H1 (cell line): Measurements from ENCODE around the gene RETREG1. TPM values are rescaled to one million over a fixed set of nuclear protein-coding genes. Genes with fewer than 3 reads are reported as not detected.

Source experiments
- CTCF ChIA-PET: fragments of 300-600 bp; sonication (Branson Sonifier 250); formaldehyde crosslinking; loops from one replicate; lab custom pipeline; 2021; ENCODE audit not compliant: partially characterized antibody; lab: Charles Lee
- POLR2A ChIA-PET: fragments of 300-600 bp; sonication (Branson Sonifier 250); formaldehyde crosslinking; loops from one replicate; lab custom pipeline; 2021; ENCODE audit warnings: inconsistent platforms; ENCODE audit not compliant: partially characterized antibody; lab: Charles Lee
- DNase-seq, 2 experiments: peaks; one replicate each; pipeline versions ENCODE4 v3.0.0 to v3.0.0-alpha.2; 2010 to 2022; ENCODE audit warnings: low spot score in 2 of 2, low read depth in 1 of 2, mixed read lengths in 1 of 2
- FAIRE-seq: peaks from 2 replicates; lab custom pipeline; 2011; peaks lifted over from hg19 to GRCh38; lab: Jason Lieb, UNC
- H2AFZ ChIP-seq: 2 replicates; pipeline ENCODE4 v1.8.1; 2012; ENCODE audit warnings: low read length, inconsistent platforms
- H2AK5ac ChIP-seq: 2 replicates; pipeline ENCODE4 v1.6.1; 2013; ENCODE audit warnings: low read depth, low read length
- H2BK120ac ChIP-seq: replicated peaks from 2 replicates; pipeline ENCODE3; 2013; ENCODE audit warnings: low read depth, low read length, inconsistent platforms
- H2BK12ac ChIP-seq: 2 replicates; pipeline ENCODE4 v1.6.1; 2013; ENCODE audit warnings: low read depth, low read length
- H2BK15ac ChIP-seq: 2 replicates; pipeline ENCODE4 v1.6.1; 2013; ENCODE audit warnings: low read length
- H2BK20ac ChIP-seq: 2 replicates; pipeline ENCODE4 v1.6.1; 2013; ENCODE audit warnings: low read length
- H2BK5ac ChIP-seq: 2 replicates; pipeline ENCODE4 v1.6.1; 2013; ENCODE audit warnings: low read depth, low read length
- H3K14ac ChIP-seq: 2 replicates; pipeline ENCODE4 v1.6.1; 2013; ENCODE audit warnings: inconsistent platforms; ENCODE audit not compliant: insufficient read length
- H3K18ac ChIP-seq: 2 replicates; pipeline ENCODE4 v1.6.1; 2013; ENCODE audit warnings: low read length; ENCODE audit errors: extremely low read depth
- H3K23ac ChIP-seq: 2 replicates; pipeline ENCODE4 v1.6.1; 2013; ENCODE audit warnings: inconsistent platforms; ENCODE audit not compliant: insufficient read length
- H3K23me2 ChIP-seq: 2 replicates; pipeline ENCODE4 v1.6.1; 2013; ENCODE audit warnings: low read depth, low read length
- H3K27ac ChIP-seq: 2 replicates; pipeline ENCODE4 v1.6.1; 2011; ENCODE audit warnings: low read depth, low read length, inconsistent platforms
- H3K27me3 ChIP-seq, 4 experiments: replicated peaks in 1 of 4; 1 replicate in 1 of 4; 2 replicates in 3 of 4; pipeline versions ENCODE4 v1.6.1 to v1.8.1; 2011 to 2013; ENCODE audit warnings: low read length in 3 of 4, mild to moderate bottlenecking in 3 of 4, inconsistent platforms in 2 of 4, mixed read lengths in 2 of 4, moderate library complexity in 1 of 4; ENCODE audit not compliant: control insufficient read depth in 3 of 4, insufficient read depth in 3 of 4; ENCODE audit errors: extremely low read depth in 1 of 4
- H3K36me3 ChIP-seq, 4 experiments: 2 replicates each; pipeline versions ENCODE4 v1.6.1 to v1.8.1; 2011 to 2013; ENCODE audit warnings: mild to moderate bottlenecking in 4 of 4, low read length in 3 of 4, moderate library complexity in 2 of 4, control low read depth in 1 of 4, inconsistent platforms in 1 of 4; ENCODE audit not compliant: insufficient read depth in 4 of 4, control insufficient read depth in 2 of 4
- H3K4ac ChIP-seq: replicated peaks from 2 replicates; pipeline ENCODE3; 2013; ENCODE audit warnings: low read length, low read depth, mixed read lengths, inconsistent platforms; ENCODE audit not compliant: insufficient read length
- H3K4me1 ChIP-seq, 4 experiments: replicated peaks in 1 of 4; 1 replicate in 1 of 4; 2 replicates in 3 of 4; pipeline versions ENCODE4 v1.6.1 to v1.8.1; 2011 to 2013; ENCODE audit warnings: low read length in 3 of 4, inconsistent platforms in 2 of 4, mixed read lengths in 1 of 4; ENCODE audit not compliant: insufficient read depth in 4 of 4, control insufficient read depth in 3 of 4
- H3K4me2 ChIP-seq, 2 experiments: 2 replicates each; pipeline versions ENCODE4 v1.6.1 to v1.8.1; 2011 to 2013; ENCODE audit warnings: low read depth in 2 of 2, low read length in 2 of 2, control low read depth in 1 of 2, inconsistent platforms in 1 of 2, mild to moderate bottlenecking in 1 of 2; ENCODE audit not compliant: insufficient read depth in 1 of 2
- H3K4me3 ChIP-seq, 4 experiments: fragments of 200-600, 300-600 bp in 1 of 4; sonication (generic), shearing (Covaris generic), sonication (Bioruptor Twin) in 1 of 4; 2 replicates each; pipeline versions ENCODE4 v1.5.1 to v1.8.1; 2011 to 2016; ENCODE audit warnings: low read length in 4 of 4, low read depth in 3 of 4, control low read depth in 2 of 4, inconsistent platforms in 2 of 4, mild to moderate bottlenecking in 2 of 4, mixed read lengths in 1 of 4, moderate library complexity in 1 of 4; ENCODE audit not compliant: insufficient read depth in 2 of 4; ENCODE audit errors: extremely low read depth in 1 of 4
- H3K56ac ChIP-seq: replicated peaks from 2 replicates; pipeline ENCODE3; 2013; ENCODE audit warnings: low read depth, mild to moderate bottlenecking, mixed read lengths, low read length, inconsistent platforms; ENCODE audit not compliant: insufficient read length
- H3K79me1 ChIP-seq: 2 replicates; pipeline ENCODE4 v1.6.1; 2013; ENCODE audit warnings: low read depth, low read length, control low read depth
- H3K79me2 ChIP-seq, 2 experiments: 2 replicates each; pipeline versions ENCODE4 v1.6.1 to v1.8.1; 2012 to 2013; ENCODE audit warnings: low read length in 2 of 2, mild to moderate bottlenecking in 2 of 2, inconsistent platforms in 1 of 2; ENCODE audit not compliant: insufficient read depth in 2 of 2, control insufficient read depth in 1 of 2
- H3K9ac ChIP-seq, 4 experiments: replicated peaks in 1 of 4; 1 replicate in 1 of 4; 2 replicates in 3 of 4; pipeline versions ENCODE4 v1.6.1 to v1.8.1; 2011 to 2013; ENCODE audit warnings: low read depth in 3 of 4, low read length in 3 of 4, control low read depth in 2 of 4, mild to moderate bottlenecking in 2 of 4, moderate library complexity in 2 of 4, inconsistent platforms in 1 of 4; ENCODE audit errors: extremely low read depth in 1 of 4
- H3K9me3 ChIP-seq, 2 experiments: 2 replicates each; pipeline versions ENCODE4 v1.6.1 to v1.8.1; 2012 to 2013; ENCODE audit warnings: mild to moderate bottlenecking in 2 of 2, moderate library complexity in 2 of 2, control low read depth in 1 of 2, inconsistent platforms in 1 of 2, low read depth in 1 of 2, low read length in 1 of 2, mixed read lengths in 1 of 2; ENCODE audit not compliant: insufficient read depth in 2 of 2
- H4K20me1 ChIP-seq, 2 experiments: replicated peaks in 1 of 2; 2 replicates each; pipeline versions ENCODE3 to v1.8.1; 2011 to 2013; ENCODE audit warnings: inconsistent platforms in 2 of 2, low read length in 2 of 2, mild to moderate bottlenecking in 1 of 2; ENCODE audit not compliant: insufficient read depth in 2 of 2, control insufficient read depth in 1 of 2
- H4K5ac ChIP-seq: 2 replicates; pipeline ENCODE4 v1.6.1; 2013; ENCODE audit warnings: low read length, low read depth, mixed read lengths, inconsistent platforms; ENCODE audit not compliant: insufficient read length
- H4K8ac ChIP-seq: 2 replicates; pipeline ENCODE4 v1.8.0; 2013; ENCODE audit warnings: mild to moderate bottlenecking, moderate library complexity, low read length, inconsistent platforms; ENCODE audit not compliant: insufficient read depth; ENCODE audit errors: extremely low read depth
- H4K91ac ChIP-seq: replicated peaks from 2 replicates; pipeline ENCODE3; 2013; ENCODE audit warnings: low read length, mixed read lengths, inconsistent platforms; ENCODE audit not compliant: insufficient read length
- BACH1 ChIP-seq: IDR thresholded peaks from 2 replicates; pipeline ENCODE4 v1.6.1; 2012; ENCODE audit warnings: low read length, improper control_type of control experiment
- CHD2 ChIP-seq: IDR thresholded peaks from 2 replicates; pipeline ENCODE4 v1.6.1; 2012; ENCODE audit warnings: low read length, improper control_type of control experiment
- HDAC2 ChIP-seq, 2 experiments: fragments of 300-600 bp in 1 of 2; sonication (generic) in 1 of 2; IDR thresholded peaks; 2 replicates each; pipeline ENCODE4 v1.6.1; 2011 to 2012; ENCODE audit warnings: low read depth in 2 of 2, low read length in 2 of 2, mild to moderate bottlenecking in 2 of 2, moderate library complexity in 2 of 2, borderline replicate concordance in 1 of 2, inconsistent platforms in 1 of 2
- RFX5 ChIP-seq: IDR thresholded peaks from 2 replicates; pipeline ENCODE4 v1.6.1; 2011; ENCODE audit warnings: low read depth, low read length, improper control_type of control experiment, borderline replicate concordance
- RNF2 ChIP-seq: fragments of 200-900, 300-1000 bp; sonication (generic); IDR thresholded peaks from 2 replicates; pipeline ENCODE4 v1.7.1; 2016; ENCODE audit warnings: borderline replicate concordance, low read depth, mild to moderate bottlenecking, antibody characterized with exemption, low read length; ENCODE audit not compliant: poor library complexity, severe bottlenecking; ENCODE audit errors: missing control alignments
- SP2 ChIP-seq: IDR thresholded peaks from 2 replicates; pipeline ENCODE4 v1.6.1; 2012; ENCODE audit warnings: mild to moderate bottlenecking, low read length, inconsistent platforms
- SRF ChIP-seq: IDR thresholded peaks from 2 replicates; pipeline ENCODE4 v1.6.1; 2011; ENCODE audit warnings: mild to moderate bottlenecking, low read depth, low read length, moderate library complexity
- TAF1 ChIP-seq: IDR thresholded peaks from 2 replicates; pipeline ENCODE4 v1.6.1; 2011; ENCODE audit warnings: mild to moderate bottlenecking, low read depth, low read length
- TAF7 ChIP-seq: optimal IDR thresholded peaks from 2 replicates; pipeline ENCODE3; 2011; ENCODE audit warnings: low read depth, mild to moderate bottlenecking, inconsistent platforms, low read length, moderate library complexity, borderline replicate concordance
- WGBS, 2 experiments: shearing (Covaris generic) in 1 of 2; methylation state at CpG; one replicate each; pipeline versions ENCODE4 v1.1.6 to v1.1.7; 2013 to 2015; ENCODE audit warnings: low lambda C conversion rate in 2 of 2, mixed read lengths in 2 of 2, inconsistent platforms in 1 of 2, low coverage in 1 of 2, missing lambda C conversion rate in 1 of 2; ENCODE audit not compliant: insufficient replicate concordance in 2 of 2, insufficient coverage in 1 of 2, insufficient read length in 1 of 2; ENCODE audit errors: extremely low coverage in 1 of 2, missing lambda C conversion rate in 1 of 2; 5-methylcytosine and 5-hydroxymethylcytosine counted together
- polyA plus RNA-seq, 7 experiments: library from polyadenylated mRNA; depleted of rRNA in 3 of 7; stranded (reverse) in 5 of 7; unstranded in 2 of 7; fragments of >200 nt in 5 of 7; fragments of 200-250 nt in 2 of 7; gene quantifications; 1 replicate in 5 of 7; 2 replicates in 1 of 7; 4 replicates in 1 of 7; pipeline versions ENCODE4 v1.2.1 to v1.2.3, GENCODE V29; 2011 to 2013; ENCODE audit warnings: missing spikeins in 2 of 7, mixed read lengths in 2 of 7
- total RNA-seq: library from RNA; stranded (reverse); fragmentation: NEBNext Ultra II Directional; extraction: Animal tissue kit (Norgen Biotek cat#: 25700); gene quantifications from 2 replicates; pipeline ENCODE4 v1.2.1, GENCODE V29; 2021

Gene RETREG1
- total and polyA plus RNA-seq, 2 of the 8 experiments (the other 6 are each of a cell fraction or from before 2014, with no cell fraction given): 0.62 to 1.9 TPM

DNA sequence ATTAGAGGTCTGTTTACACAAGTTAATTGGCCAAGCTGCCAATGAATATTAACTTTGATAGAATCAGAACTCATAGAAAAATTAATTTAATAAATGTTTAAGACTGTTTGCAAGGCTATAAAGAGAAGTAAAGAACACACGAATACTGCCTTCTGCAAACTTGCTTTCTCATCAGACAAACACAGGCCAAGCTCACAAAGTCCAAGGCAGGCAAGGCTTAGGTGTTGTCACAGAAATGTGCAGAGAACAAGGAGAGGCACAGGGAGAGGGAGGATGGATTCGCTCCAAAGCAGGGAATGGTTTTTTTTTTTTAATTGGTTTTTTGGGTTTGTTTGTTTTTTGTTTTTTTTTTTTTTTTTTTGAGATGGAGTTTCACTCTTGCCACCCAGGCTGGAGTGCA, 43.4 kb downstream of the RETREG1 start:
- ChIA-PET CTCF (interaction anchor here (3.5 kb wide), 1 partner anchor 21 kb away, joined by 12 read pairs; no protein-coding TSS in a partner anchor), POLR2A (no interaction called here)
- Histone ChIP-seq H3K4me2 (no peak overlapping the region), H4K8ac (no peak overlapping the region), H4K5ac (no peak overlapping the region), H2BK120ac (no peak overlapping the region), H4K20me1 (no peaks in the 10 kb centered on the region), H3K9me3 (no peaks in the 10 kb centered on the region), H2BK12ac (peak overlapping the region; percentile 44; the same call in 1 of the 2 replicates), H3K27ac (no peak overlapping the region), H2BK15ac (no peak overlapping the region), H2AFZ (no peak overlapping the region), H3K4me1 (peaks cover 1 to 18% (median 10%) of the 10 kb centered on the region in 4 experiments), H3K79me1 (no peaks in the 10 kb centered on the region), H3K27me3 (no peaks in the 10 kb centered on the region; a peak in 1 of 7 replicates), H3K79me2 (no peaks in the 10 kb centered on the region), H4K91ac (peak overlapping the region; percentile 95), H3K4me3 (no peak overlapping the region), H3K23me2 (no peaks in the 10 kb centered on the region), H3K18ac (no peak overlapping the region), H3K23ac (no peak overlapping the region), H2AK5ac (no peak overlapping the region), H3K14ac (no peak overlapping the region), H2BK20ac (peak overlapping the region; percentile 99; the same call in 1 of the 2 replicates), H3K56ac (no peak overlapping the region), H3K9ac (no peak overlapping the region), H2BK5ac (no peak overlapping the region), H3K4ac (no peak overlapping the region), H3K36me3 (no peaks in the 10 kb centered on the region)
- no peak for DNase-seq
- WGBS, 2 experiments: 82% methylated on average over 2 of the region's 2 CpGs; no CpG with 5 or more reads in 1 of the 2 experiments
- FAIRE-seq: no peak
- TF ChIP-seq SP2: no peak
- TF ChIP-seq HDAC2 (IDR thresholded peaks at IDR 0.05; ENCODE audit: borderline replicate concordance in 1 of 2, low read depth in 2 of 2, low read length in 2 of 2): no peak
- no peak for TF ChIP-seq TAF1
- no peak for TF ChIP-seq SRF
- no peak for TF ChIP-seq CHD2
- no peak for TF ChIP-seq BACH1
- no peak for TF ChIP-seq RNF2
- no peak for TF ChIP-seq TAF7
- TF ChIP-seq RFX5: no peak
